ENCODE data around the gene NOL3. TPM values are rescaled to one million over a fixed set of nuclear protein-coding genes. Genes with fewer than 3 reads are reported as not detected.

The NOL3 gene
- total RNA-seq, 4 donors from 2014 or later, result 17.1 to 60.4 (median 41.3) TPM

DNA sequence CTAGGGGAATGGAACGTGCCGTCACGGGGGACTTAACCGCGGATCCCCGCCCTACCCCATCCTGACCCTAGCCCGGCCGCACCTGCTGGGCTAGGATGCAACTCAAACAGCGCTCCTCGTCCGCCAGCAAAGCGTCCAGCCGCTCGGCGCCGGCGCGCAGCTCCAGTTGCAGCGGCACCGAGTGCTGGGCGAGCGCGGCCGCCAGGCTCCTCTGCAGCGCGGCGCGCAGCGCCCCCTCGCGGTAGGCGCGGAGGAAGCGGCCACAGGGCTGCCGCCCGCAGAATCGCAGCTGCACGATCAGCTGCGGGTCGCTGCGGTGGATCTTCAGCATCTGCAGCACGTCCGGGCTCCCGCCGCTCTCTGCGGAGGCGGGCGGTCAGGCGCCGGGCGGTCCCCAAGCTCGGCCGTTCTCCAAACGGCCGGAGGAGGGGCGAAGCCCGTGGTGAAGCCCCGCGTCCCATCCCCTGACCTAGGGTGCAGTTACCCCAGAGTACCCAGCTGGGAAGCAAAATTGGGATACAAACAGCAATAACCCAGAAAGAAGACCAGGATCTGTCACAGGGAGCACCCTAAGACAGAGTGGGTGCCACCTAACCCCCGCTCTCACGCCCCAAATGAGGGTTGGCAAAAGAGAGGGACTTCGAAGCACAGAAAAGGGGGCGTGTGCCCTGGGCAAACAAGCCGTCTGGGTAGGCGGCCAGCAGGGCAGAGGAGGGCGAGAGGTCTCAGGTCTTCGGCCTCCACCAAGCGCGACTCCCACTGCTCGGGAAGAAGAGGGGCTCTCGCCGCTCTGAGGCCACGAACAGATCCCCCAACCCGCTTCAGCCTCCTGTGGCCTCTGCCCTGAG is 14.8 kb upstream of the NOL3 start:
- DNase-seq (ENCODE audit: low spot score) (no peak), ATAC-seq (ENCODE audit: low FRiP score) (peak; percentile 44)
- TF ChIP-seq, protein P1, sequence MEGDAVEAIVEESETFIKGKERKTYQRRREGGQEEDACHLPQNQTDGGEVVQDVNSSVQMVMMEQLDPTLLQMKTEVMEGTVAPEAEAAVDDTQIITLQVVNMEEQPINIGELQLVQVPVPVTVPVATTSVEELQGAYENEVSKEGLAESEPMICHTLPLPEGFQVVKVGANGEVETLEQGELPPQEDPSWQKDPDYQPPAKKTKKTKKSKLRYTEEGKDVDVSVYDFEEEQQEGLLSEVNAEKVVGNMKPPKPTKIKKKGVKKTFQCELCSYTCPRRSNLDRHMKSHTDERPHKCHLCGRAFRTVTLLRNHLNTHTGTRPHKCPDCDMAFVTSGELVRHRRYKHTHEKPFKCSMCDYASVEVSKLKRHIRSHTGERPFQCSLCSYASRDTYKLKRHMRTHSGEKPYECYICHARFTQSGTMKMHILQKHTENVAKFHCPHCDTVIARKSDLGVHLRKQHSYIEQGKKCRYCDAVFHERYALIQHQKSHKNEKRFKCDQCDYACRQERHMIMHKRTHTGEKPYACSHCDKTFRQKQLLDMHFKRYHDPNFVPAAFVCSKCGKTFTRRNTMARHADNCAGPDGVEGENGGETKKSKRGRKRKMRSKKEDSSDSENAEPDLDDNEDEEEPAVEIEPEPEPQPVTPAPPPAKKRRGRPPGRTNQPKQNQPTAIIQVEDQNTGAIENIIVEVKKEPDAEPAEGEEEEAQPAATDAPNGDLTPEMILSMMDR (IDR thresholded peaks at IDR 0.05), result peak in 2 of 3 donors; percentile 84 to 98

DNA sequence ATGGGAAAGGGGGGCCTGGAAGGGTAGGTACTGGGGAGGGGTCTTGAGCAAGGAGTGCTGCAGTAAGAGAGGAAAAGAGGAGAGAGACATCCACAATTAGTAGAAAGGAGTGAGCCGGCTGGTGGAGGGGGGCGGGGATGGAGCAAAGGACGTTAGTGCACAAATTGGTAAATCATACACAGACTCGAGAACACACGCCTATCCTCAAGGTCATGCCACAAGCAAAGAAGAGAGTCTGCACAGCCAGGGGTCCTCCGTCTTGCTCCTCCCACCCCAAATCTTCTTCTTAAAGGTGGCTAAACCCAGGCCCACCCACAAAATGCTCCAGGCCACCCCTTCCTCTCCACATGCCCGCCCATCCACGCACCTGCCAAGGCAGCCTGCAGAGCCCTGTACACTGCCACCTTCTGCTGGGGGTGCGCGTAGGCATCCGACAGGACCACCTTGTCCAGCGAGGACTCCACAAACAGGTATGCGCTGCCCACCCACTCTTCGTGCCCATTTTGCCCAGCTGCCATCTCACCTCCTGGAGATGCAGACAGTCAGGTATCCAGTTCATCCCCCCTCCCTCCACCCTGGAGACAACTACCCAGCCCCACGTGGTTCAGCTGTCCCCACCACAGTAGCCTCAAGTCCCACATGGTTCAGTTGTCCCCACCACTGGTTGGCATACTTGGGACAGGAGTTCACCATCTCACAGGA is 14.0 kb upstream of the NOL3 start:
- ATAC-seq (ENCODE audit: low FRiP score) (no peak), DNase-seq (ENCODE audit: low spot score) (no peak)
- TF ChIP-seq, protein P1 (IDR thresholded peaks at IDR 0.05), result no peak

DNA sequence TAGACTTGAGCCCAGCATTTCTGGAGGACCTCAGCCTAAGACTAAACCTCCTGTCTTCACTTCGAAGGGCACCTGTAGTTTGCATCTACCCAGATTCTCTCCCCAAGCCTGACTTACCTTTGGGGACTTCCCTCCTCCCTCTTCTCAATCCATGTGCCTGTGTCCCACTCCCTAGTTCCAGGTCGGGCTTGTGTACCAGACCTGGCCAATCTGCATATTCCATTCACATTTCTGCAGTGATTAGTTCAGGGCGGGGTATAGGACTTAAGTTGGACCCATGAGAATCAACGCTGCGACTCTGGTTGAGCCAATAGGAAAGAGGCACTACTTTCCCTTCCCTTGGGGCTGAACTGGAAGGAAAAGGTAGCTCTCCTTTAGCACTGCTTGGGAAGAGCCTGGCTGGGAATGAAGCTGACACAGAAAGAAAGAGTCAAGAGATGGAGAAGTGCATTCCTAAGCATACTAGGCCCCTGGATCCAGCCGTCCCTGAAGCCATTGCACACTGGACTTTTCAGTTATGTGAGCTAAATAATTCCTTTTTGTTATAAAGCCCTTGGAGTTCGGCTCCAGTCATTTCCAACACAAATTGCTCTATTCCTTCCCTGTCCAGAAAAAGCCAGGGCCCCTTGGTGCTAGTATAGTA is 13.1 kb upstream of the NOL3 start:
- DNase-seq (ENCODE audit: low spot score) (no peak), ATAC-seq (ENCODE audit: low FRiP score) (no peak)
- TF ChIP-seq, protein P1 (IDR thresholded peaks at IDR 0.05), result no peak

DNA sequence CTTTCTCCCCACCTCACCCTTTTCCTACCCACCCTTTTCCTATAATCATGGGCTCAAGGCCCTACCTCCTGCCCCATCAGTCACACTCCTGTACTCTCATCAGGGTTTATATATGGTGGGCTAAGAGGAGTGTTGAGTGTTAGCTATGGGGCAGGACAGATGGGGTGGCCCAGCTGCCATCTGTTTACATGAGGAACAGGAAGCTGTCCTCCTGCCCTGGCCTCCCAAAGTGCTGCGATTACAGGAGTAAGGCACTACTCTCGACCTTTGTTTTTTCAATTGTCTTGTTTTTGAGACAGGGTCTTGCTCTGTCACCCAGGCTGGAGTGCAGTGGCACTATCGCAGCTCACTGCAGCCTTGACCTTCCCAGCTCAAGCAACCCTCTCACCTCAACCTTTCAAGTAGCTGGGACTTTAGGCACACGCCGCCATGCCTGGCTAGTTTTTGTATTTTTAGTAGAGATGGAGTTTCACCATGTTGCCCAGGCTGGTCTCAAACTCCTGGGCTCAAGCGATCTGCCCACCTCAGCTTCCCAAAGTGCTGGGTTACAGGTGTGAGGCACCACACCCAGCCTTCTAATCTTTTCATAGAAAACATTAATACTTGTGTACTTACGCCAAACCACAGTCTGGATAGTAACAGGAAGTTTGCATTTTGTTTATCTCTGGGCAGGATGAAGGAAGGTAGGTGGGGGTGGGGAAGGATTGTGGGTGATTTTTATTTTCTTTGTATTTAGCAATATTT is 12.3 kb upstream of the NOL3 start:
- TF ChIP-seq, protein P1 (IDR thresholded peaks at IDR 0.05), result no peak
- DNase-seq (ENCODE audit: low spot score), result no peak

DNA sequence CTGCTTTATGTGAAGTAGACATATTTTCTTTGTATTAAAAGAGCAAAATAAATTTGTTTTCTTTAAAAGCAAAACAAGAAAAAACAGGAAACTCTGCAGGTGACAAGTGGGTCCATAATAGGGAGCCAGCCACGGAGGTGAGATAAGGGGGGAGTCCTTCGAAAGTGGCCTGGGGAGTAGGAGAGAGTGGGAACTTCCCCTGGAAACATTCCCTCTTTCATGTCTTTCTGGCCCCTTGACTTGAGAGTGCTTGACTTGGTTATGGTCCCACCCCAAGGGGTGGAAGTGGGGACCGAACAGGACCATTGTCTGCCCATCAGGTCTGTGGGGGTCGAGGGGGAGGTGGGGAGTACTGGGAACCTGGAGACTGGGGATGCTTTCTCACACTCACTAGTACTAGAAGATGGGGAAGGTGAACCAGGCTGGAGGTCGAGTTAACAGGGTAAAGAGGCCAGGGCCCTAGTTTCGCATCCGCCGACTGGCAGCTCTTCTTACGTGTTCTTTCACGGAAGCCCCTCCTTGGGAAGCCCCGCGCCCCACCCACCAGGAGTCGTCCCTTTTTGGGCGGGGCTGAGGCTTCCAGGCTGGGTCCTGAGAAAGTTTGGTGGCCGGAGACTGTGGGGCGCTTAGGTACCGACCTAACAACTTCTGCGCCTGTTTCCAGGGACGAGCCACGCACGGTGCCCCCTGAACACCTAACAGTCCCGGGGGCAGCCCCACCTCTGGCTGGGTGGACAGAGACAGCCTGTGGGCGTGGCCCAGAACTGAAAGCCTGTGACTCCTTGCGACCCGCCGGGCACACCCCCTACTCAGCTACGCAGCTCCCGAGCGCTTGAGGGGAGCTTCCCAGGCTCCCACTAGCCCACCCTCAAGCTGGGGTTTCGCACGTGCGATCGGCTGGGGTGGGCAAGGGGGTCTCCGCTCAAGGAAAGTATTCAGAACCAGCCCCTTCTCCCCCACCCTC is 11.4 kb upstream of the NOL3 start:
- ATAC-seq (ENCODE audit: low FRiP score), result peak; percentile 28

More for the DNA sequence above, 12.3 kb upstream of the NOL3 start:
- no peak for ATAC-seq (ENCODE audit: low FRiP score)

More for the DNA sequence above, 11.4 kb upstream of the NOL3 start:
- DNase-seq (ENCODE audit: low spot score), result no peak
- TF ChIP-seq, protein P1 (IDR thresholded peaks at IDR 0.05), result no peak

Data from omental fat pad (tissue), 4 donors.